ENCODE results near the gene TMPRSS11D. TPM values are rescaled to one million over a fixed set of nuclear protein-coding genes. Genes with fewer than 3 reads are reported as not detected.

The TMPRSS11D gene
- total RNA-seq, 4 donors from 2014 or later, result not detected

DNA sequence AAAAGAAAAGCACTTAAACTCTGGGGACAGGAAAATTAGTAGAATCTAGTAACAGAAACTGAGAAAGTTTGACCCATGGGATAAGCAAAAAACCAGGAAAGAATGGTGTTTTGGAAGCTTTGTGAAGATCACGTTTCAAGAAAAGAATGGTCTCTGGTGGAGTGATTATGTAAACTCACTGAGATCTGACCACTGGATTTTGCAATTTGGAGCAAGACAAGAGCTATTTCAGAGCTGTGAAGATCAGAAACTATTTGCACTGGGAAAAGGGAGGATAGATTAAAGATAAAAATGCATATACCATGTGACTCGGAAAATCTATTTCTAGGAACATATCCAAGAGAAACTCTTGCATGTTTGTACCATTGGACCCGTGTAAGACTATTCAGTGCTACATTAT lies 4.3 kb downstream of the TMPRSS11D start:
- H3K9me3 ChIP-seq, result no peaks in the 10 kb centered on the region
- in situ Hi-C loops (cut with MboI; ENCODE audit: low sequenced_read_pairs in 4 of 4), result no loop called here

DNA sequence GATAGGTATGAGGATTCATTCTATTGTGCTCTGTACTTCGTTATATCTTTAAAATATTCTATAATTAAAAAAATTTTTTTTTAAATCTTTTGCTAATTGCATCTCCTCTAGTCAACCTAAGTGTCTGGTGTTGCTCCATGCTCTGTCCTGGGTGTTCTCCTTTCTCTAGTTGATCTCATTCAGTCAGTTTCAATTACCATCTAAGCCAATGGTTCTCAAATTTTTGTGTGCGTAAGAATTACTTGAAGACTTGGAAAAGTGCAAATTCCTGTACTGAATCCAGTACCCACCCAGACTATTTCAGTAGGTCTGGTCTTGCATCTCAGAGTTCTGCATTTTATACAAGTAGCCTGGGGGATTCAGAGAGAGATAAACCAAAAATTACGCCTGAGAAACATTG lies 6.7 kb downstream of the TMPRSS11D start:
- intact Hi-C loops (cut with DNase I; ENCODE audit: low total_unique reads) (no loop called here), in situ Hi-C loops (cut with MboI; ENCODE audit: low sequenced_read_pairs in 4 of 4) (no loop called here)
- DNase-seq, result no peak
- H3K27me3 ChIP-seq, result no peaks in the 10 kb centered on the region
- H3K36me3 ChIP-seq, result no peaks in the 10 kb centered on the region
- H3K27ac ChIP-seq, result no peak overlapping the region
- no peaks in the 10 kb centered on the region for H3K4me1 ChIP-seq
- no peaks in the 10 kb centered on the region for H3K9me3 ChIP-seq
- ATAC-seq, result no peak
- no peak overlapping the region for H3K4me3 ChIP-seq
- TF ChIP-seq, protein P1, sequence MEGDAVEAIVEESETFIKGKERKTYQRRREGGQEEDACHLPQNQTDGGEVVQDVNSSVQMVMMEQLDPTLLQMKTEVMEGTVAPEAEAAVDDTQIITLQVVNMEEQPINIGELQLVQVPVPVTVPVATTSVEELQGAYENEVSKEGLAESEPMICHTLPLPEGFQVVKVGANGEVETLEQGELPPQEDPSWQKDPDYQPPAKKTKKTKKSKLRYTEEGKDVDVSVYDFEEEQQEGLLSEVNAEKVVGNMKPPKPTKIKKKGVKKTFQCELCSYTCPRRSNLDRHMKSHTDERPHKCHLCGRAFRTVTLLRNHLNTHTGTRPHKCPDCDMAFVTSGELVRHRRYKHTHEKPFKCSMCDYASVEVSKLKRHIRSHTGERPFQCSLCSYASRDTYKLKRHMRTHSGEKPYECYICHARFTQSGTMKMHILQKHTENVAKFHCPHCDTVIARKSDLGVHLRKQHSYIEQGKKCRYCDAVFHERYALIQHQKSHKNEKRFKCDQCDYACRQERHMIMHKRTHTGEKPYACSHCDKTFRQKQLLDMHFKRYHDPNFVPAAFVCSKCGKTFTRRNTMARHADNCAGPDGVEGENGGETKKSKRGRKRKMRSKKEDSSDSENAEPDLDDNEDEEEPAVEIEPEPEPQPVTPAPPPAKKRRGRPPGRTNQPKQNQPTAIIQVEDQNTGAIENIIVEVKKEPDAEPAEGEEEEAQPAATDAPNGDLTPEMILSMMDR (IDR thresholded peaks at IDR 0.05 in 4 of 5, conservative IDR thresholded peaks at IDR 0.05 in 1 of 5), result no peak
- TF ChIP-seq POLR2A (IDR thresholded peaks at IDR 0.05), result no peak

More for the DNA sequence above, 4.3 kb downstream of the TMPRSS11D start:
- intact Hi-C loops (cut with DNase I; ENCODE audit: low total_unique reads), result no loop called here
- ATAC-seq, result no peak
- Histone ChIP-seq H3K4me3 (no peak overlapping the region), H3K27ac (no peak overlapping the region), H3K27me3 (no peaks in the 10 kb centered on the region), H3K36me3 (no peaks in the 10 kb centered on the region), H3K4me1 (no peaks in the 10 kb centered on the region)
- TF ChIP-seq, protein P1 (IDR thresholded peaks at IDR 0.05 in 4 of 5, conservative IDR thresholded peaks at IDR 0.05 in 1 of 5), result no peak
- no peak for TF ChIP-seq POLR2A (IDR thresholded peaks at IDR 0.05)
- no peak for DNase-seq

DNA sequence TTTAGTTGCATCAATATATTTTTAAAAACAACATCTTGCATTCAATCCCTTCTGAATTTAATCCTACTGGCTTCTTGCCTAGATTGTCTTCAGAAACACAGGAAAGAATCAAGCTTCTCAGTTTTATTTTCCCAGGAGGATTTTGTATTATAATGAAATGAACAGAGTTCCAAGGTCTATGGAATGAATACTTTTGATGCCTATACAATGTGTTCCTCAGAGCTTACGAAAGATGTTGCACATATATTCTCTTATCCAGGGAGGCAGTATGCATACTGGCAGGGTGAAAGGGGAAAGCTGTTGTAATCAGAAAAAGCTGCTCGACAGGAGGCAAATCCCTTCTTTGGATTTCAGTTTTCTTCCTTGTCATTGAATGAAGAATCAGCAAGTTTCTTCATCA lies 8.8 kb downstream of the TMPRSS11D start:
- Histone ChIP-seq H3K4me1 (no peaks in the 10 kb centered on the region), H3K27me3 (no peaks in the 10 kb centered on the region), H3K4me3 (no peak overlapping the region), H3K36me3 (no peaks in the 10 kb centered on the region), H3K27ac (no peak overlapping the region), H3K9me3 (no peaks in the 10 kb centered on the region)
- in situ Hi-C loops (cut with MboI; ENCODE audit: low sequenced_read_pairs in 4 of 4) (no loop called here), intact Hi-C loops (cut with DNase I; ENCODE audit: low total_unique reads) (no loop called here)
- ATAC-seq (no peak), DNase-seq (no peak)
- TF ChIP-seq, protein P1 (IDR thresholded peaks at IDR 0.05 in 4 of 5, conservative IDR thresholded peaks at IDR 0.05 in 1 of 5), result no peak
- TF ChIP-seq POLR2A (IDR thresholded peaks at IDR 0.05), result no peak

DNA sequence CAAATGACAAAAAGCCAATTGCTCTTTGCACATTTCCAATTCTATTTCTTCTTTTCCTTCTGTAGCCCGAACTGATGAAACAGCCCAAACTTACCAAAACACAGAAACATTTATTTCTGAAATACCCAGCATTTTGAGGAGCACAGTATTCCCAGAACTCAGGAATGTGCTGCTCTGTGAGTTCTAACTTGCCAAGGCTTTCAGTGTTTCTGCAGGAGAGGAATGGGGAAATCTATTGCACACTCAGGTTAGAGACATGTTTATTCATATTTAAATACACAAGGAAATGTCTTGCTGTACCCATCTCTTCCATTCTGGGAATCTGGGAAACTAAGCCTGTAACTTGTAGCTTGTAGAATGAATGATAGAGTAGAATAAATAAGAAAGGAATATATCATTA lies 10.7 kb downstream of the TMPRSS11D start:
- intact Hi-C loops (cut with DNase I; ENCODE audit: low total_unique reads) (no loop called here), in situ Hi-C loops (cut with MboI; ENCODE audit: low sequenced_read_pairs in 4 of 4) (no loop called here)
- DNase-seq, result no peak
- Histone ChIP-seq H3K4me3 (no peak overlapping the region), H3K4me1 (no peaks in the 10 kb centered on the region), H3K9me3 (no peaks in the 10 kb centered on the region), H3K36me3 (no peaks in the 10 kb centered on the region), H3K27me3 (no peaks in the 10 kb centered on the region), H3K27ac (no peak overlapping the region)
- ATAC-seq, result no peak
- no peak for TF ChIP-seq POLR2A (IDR thresholded peaks at IDR 0.05)

DNA sequence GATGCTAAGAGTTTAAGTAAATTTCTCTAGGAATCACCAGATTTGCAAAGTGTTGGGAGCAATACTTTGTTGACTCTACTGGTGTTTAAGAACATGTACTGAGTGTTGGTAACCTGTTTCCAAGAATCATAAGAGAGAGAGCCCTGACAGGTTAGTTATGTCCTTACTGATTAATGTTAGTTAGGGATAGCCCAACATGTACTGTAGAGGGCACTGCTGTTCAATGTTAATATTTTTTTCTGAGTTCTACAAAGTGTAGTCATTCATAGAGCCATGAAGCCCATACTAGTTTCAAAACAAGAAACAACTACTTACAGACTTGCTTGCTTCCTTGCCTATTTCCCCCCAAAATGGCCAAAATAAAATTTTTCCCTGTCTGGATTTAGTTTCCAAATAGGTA lies 11.9 kb downstream of the TMPRSS11D start:
- no peak for ATAC-seq
- intact Hi-C loops (cut with DNase I; ENCODE audit: low total_unique reads), result no loop called here
- no peak overlapping the region for H3K4me3 ChIP-seq
- no peaks in the 10 kb centered on the region for H3K27me3 ChIP-seq
- TF ChIP-seq POLR2A (IDR thresholded peaks at IDR 0.05), result no peak
- TF ChIP-seq, protein P1 (IDR thresholded peaks at IDR 0.05 in 4 of 5, conservative IDR thresholded peaks at IDR 0.05 in 1 of 5), result no peak
- DNase-seq, result no peak
- H3K27ac ChIP-seq, result no peak overlapping the region
- no peaks in the 10 kb centered on the region for H3K9me3 ChIP-seq
- in situ Hi-C loops (cut with MboI; ENCODE audit: low sequenced_read_pairs in 4 of 4), result no loop called here
- no peaks in the 10 kb centered on the region for H3K36me3 ChIP-seq
- H3K4me1 ChIP-seq, result no peaks in the 10 kb centered on the region

Measured in gastrocnemius medialis (tissue), 4 donors.